ENCODE results near the gene NDUFA6.
A peak's percentile ranks its signal among the peaks of the same experiment; 100 is the strongest.

Gene NDUFA6

GRCh38 chr22:42084874-42085273 lies 5.7 kb downstream of the NDUFA6 start:
- TF ChIP-seq TAF1 (IDR thresholded peaks at IDR 0.05; ENCODE audit: borderline replicate concordance, low read depth, low read length), result no peak
- no peak for TF ChIP-seq POLR2AphosphoS5 (IDR thresholded peaks at IDR 0.05; ENCODE audit: low read depth, low read length)
- TF ChIP-seq POLR2A (IDR thresholded peaks at IDR 0.05; ENCODE audit: low read depth, low read length), result no peak
- FAIRE-seq (no peak), DNase-seq (ENCODE audit: insufficient read length) (no peak)

- FAIRE-seq (no peak), DNase-seq (ENCODE audit: insufficient read length) (no peak)
- TF ChIP-seq TAF1 (IDR thresholded peaks at IDR 0.05; ENCODE audit: borderline replicate concordance, low read depth, low read length) (no peak), POLR2AphosphoS5 (IDR thresholded peaks at IDR 0.05; ENCODE audit: low read depth, low read length) (no peak), POLR2A (IDR thresholded peaks at IDR 0.05; ENCODE audit: low read depth, low read length) (no peak)
These were observed 7.5 kb downstream of the NDUFA6 start for GRCh38 chr22:42083119-42083518.

GRCh38 chr22:42080287-42080686 lies 10.3 kb downstream of the NDUFA6 start:
- no peak for DNase-seq (ENCODE audit: insufficient read length)
- FAIRE-seq, result no peak
- TF ChIP-seq TAF1 (IDR thresholded peaks at IDR 0.05; ENCODE audit: borderline replicate concordance, low read depth, low read length) (no peak), POLR2AphosphoS5 (IDR thresholded peaks at IDR 0.05; ENCODE audit: low read depth, low read length) (no peak), POLR2A (IDR thresholded peaks at IDR 0.05; ENCODE audit: low read depth, low read length) (no peak)

DNA sequence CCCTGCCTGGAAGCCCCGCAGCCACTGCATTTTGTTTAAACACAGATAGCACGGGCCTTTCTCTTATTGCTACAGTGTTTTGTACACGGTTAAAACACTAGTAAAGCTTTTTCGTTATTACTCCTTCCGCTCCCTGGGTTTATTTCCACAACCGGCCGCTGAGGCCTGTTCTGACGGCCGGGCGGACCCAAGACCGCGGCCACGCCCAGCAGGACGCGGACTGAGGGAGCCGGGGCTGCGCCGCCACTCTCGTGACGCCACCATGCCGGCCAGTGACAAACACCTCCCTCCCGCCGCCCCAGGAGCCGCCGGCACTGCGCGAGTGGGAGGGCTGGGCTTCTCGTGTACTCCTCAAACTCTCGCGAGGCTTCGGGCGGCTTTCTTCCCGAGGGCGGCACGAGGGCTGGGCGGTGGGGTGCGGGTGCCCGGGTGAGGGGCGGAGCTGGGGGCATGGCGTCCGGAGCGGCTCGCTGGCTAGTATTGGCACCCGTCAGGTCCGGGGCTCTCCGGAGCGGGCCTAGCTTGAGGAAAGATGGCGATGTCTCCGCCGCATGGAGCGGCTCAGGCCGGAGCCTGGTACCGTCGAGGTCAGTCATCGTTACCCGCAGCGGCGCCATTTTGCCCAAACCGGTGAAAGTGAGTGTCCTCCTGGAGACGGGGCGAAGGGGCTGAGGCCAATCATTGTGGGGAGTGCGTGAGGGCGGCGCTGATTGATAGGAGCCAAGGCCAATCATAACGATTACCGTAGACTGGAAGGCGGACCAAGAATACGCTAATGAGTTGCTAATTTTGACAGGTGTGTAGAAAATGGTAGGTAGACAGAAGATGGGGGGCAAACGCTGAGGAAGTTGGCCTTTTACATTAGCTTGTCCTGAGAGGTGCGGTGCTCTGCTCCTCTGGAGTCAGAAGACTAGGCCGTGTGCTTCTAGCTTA lies 11.0 kb downstream of the NDUFA6 start, which contains the start of gene SMDT1:
Gene SMDT1 (plus strand): TSS at position 382 of the 933 bp plus-strand sequence. CDS start 69 bp downstream, at position 451.
- peak; percentile 99 for FAIRE-seq
- DNase-seq (ENCODE audit: insufficient read length), result peak; percentile 98
- TF ChIP-seq POLR2A (IDR thresholded peaks at IDR 0.05; ENCODE audit: low read depth, low read length), result peak; percentile 89
- peak; percentile 98 for TF ChIP-seq TAF1 (IDR thresholded peaks at IDR 0.05; ENCODE audit: borderline replicate concordance, low read depth, low read length)
- peak; percentile 85 for TF ChIP-seq POLR2AphosphoS5 (IDR thresholded peaks at IDR 0.05; ENCODE audit: low read depth, low read length)

GRCh38 chr22:42078469-42079318 lies 11.9 kb downstream of the NDUFA6 start:
- peak; percentile 44 for DNase-seq (ENCODE audit: insufficient read length)
- no peak for FAIRE-seq

GRCh38 chr22:42077486-42078125 lies 13.0 kb downstream of the NDUFA6 start:
- DNase-seq (ENCODE audit: insufficient read length) (no peak), FAIRE-seq (no peak)
- no peak for TF ChIP-seq TAF1 (IDR thresholded peaks at IDR 0.05; ENCODE audit: borderline replicate concordance, low read depth, low read length)
- no peak for TF ChIP-seq POLR2A (IDR thresholded peaks at IDR 0.05; ENCODE audit: low read depth, low read length)
- no peak for TF ChIP-seq POLR2AphosphoS5 (IDR thresholded peaks at IDR 0.05; ENCODE audit: low read depth, low read length)

More at GRCh38 chr22:42078469-42079318, 11.9 kb downstream of the NDUFA6 start:
- no peak for TF ChIP-seq POLR2A (IDR thresholded peaks at IDR 0.05; ENCODE audit: low read depth, low read length)
- TF ChIP-seq TAF1 (IDR thresholded peaks at IDR 0.05; ENCODE audit: borderline replicate concordance, low read depth, low read length), result no peak
- TF ChIP-seq POLR2AphosphoS5 (IDR thresholded peaks at IDR 0.05; ENCODE audit: low read depth, low read length), result no peak

GRCh38 chr22:42076764-42077485 lies 13.6 kb downstream of the NDUFA6 start:
- FAIRE-seq, result no peak
- no peak for DNase-seq (ENCODE audit: insufficient read length)
- no peak for TF ChIP-seq POLR2A (IDR thresholded peaks at IDR 0.05; ENCODE audit: low read depth, low read length)
- TF ChIP-seq POLR2AphosphoS5 (IDR thresholded peaks at IDR 0.05; ENCODE audit: low read depth, low read length), result no peak
- TF ChIP-seq TAF1 (IDR thresholded peaks at IDR 0.05; ENCODE audit: borderline replicate concordance, low read depth, low read length), result no peak

- TF ChIP-seq POLR2A (IDR thresholded peaks at IDR 0.05; ENCODE audit: low read depth, low read length), result no peak
- no peak for TF ChIP-seq TAF1 (IDR thresholded peaks at IDR 0.05; ENCODE audit: borderline replicate concordance, low read depth, low read length)
- TF ChIP-seq POLR2AphosphoS5 (IDR thresholded peaks at IDR 0.05; ENCODE audit: low read depth, low read length), result no peak
- FAIRE-seq (no peak), DNase-seq (ENCODE audit: insufficient read length) (no peak)
These were observed 15.5 kb downstream of the NDUFA6 start for GRCh38 chr22:42074846-42075676.

DNA sequence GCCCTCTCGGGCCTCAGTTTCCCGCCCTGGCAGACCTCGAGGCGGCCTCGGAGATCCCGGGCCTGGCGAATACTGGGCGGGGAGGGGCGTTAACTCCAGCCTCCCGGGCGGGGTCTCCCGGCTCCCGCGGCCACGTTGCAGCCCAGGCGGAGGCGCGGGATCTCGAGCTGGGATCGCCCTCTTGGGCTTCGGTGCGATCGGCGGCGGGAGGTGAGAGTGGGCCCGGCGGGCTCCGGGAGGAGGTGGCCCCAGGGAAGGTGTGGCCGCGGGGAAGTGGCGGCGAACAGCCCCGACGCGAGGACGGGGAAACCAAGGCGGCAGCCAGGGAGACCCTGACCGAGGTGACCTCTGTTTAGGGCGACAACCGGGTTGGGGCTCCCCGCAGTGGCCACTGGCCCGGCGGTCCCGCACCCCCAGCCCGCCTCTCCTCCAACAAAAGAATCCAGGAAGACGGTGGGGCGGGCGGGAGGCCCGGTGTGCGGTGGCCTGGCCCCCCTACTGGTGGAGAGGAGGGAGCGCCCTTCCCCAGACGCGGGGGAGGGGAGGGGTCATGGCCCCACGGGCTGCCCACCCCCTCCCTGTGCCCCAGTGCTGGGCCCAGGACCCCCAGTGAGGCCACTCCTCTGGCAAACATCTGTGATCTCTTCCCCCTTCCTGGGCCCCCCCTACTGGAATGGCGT lies 16.3 kb downstream of the NDUFA6 start, which contains the start of gene PHETA2:
Gene PHETA2 (plus strand): TSS at position 117 of the 680 bp plus-strand sequence. CDS start 3,046 bp downstream, outside the sequence.
- no peak for TF ChIP-seq POLR2AphosphoS5 (IDR thresholded peaks at IDR 0.05; ENCODE audit: low read depth, low read length)
- peak; percentile 55 for TF ChIP-seq POLR2A (IDR thresholded peaks at IDR 0.05; ENCODE audit: low read depth, low read length)
- FAIRE-seq, result peak; percentile 78
- peak; percentile 43 for DNase-seq (ENCODE audit: insufficient read length)
